Activated CD8-positive, alpha-beta T cell treated with anti-CD3 and anti-CD28 coated beads for 36 hours (primary cell): ENCODE data around the gene TEKTIP1. TPM values are rescaled to one million over a fixed set of nuclear protein-coding genes. Genes with fewer than 3 reads are reported as not detected.
A peak's percentile ranks its signal among the peaks of the same experiment; 100 is the strongest.

ENCODE experiments used
- ATAC-seq: fragments of 200-7000 bp; cut with Tn5 transposase; one replicate; pipeline ENCODE4 v1.10.0; 2021; ENCODE audit warnings: mild to moderate bottlenecking, moderate library complexity
- CTCF ChIA-PET: fragments of 350-600 bp; sonication (Branson Sonifier 250); formaldehyde crosslinking; loops from one replicate; lab custom pipeline; 2021; ENCODE audit warnings: antibody characterized with exemption; lab: Charles Lee
- POLR2A ChIA-PET: fragments of 350-600 bp; sonication (Branson Sonifier 250); formaldehyde crosslinking; loops from one replicate; lab custom pipeline; 2021; ENCODE audit warnings: antibody characterized with exemption; lab: Charles Lee
- DNase-seq: peaks from one replicate; pipeline ENCODE4 v3.0.0-alpha.2; 2020
- H3K27ac Mint-ChIP-seq: one replicate; pipeline ENCODE4 v1.8.0; 2021; ENCODE audit warnings: mild to moderate bottlenecking, mixed read lengths
- H3K27me3 Mint-ChIP-seq: one replicate; pipeline ENCODE4 v1.8.0; 2021; ENCODE audit warnings: mixed read lengths
- H3K36me3 Mint-ChIP-seq: one replicate; pipeline ENCODE4 v1.8.0; 2021; ENCODE audit warnings: low read depth, mixed read lengths
- H3K4me1 Mint-ChIP-seq: one replicate; pipeline ENCODE4 v1.8.0; 2021; ENCODE audit warnings: low read depth, mixed read lengths
- H3K4me3 Mint-ChIP-seq: one replicate; pipeline ENCODE4 v1.8.0; 2021; ENCODE audit warnings: mild to moderate bottlenecking, moderate library complexity, mixed read lengths
- H3K9me3 Mint-ChIP-seq: one replicate; pipeline ENCODE4 v1.8.0; 2021; ENCODE audit warnings: mixed read lengths
- CTCF ChIP-seq: fragments of 200-600 bp; IDR thresholded peaks from one replicate; pipeline ENCODE4 v1.8.0; 2022; ENCODE audit warnings: antibody characterized with exemption, mild to moderate bottlenecking
- intact Hi-C: fragments of 100-400 bp; cut with micrococcal nuclease; formaldehyde crosslinking; loops from one replicate; pipeline ENCODE4 v1.10.0; 2022
- total RNA-seq, 2 experiments: library from RNA; stranded (reverse); gene quantifications; one replicate each; pipeline ENCODE4 v1.2.3, GENCODE V29; 2021

TEKTIP1 gene
- total RNA-seq, 2 experiments from 2014 or later = 1.6 to 2.4 TPM

GRCh38 chr19:3556423-3556977, 17.5 kb downstream of the TEKTIP1 start:
- intact Hi-C loops = no loop called here
- Mint-ChIP-seq H3K36me3 (peaks cover 12% of the 10 kb centered on the region), H3K4me3 (peak overlapping the region; percentile 92), H3K27me3 (no peaks in the 10 kb centered on the region), H3K27ac (peak overlapping the region; percentile 79), H3K9me3 (no peaks in the 10 kb centered on the region), H3K4me1 (peaks cover 33% of the 10 kb centered on the region)
- no peak for TF ChIP-seq CTCF
- CTCF ChIA-PET = interaction anchor here (0.8 to 5.6 kb wide), 5 partner anchors 11 to 1904 kb away, joined by 3 to 56 read pairs (median 5); partner anchors contain the start of genes GIPC3 and TCF3
- peak; percentile 2 for ATAC-seq
- DNase-seq = no peak
- POLR2A ChIA-PET = interaction anchor here (0.6 to 2.2 kb wide), 12 partner anchors 8 to 421 kb away, joined by 3 to 8 read pairs (median 3); no protein-coding TSS in a partner anchor

- ChIA-PET POLR2A (interaction anchor here (0.7 to 2.2 kb wide), 11 partner anchors 9 to 140 kb away, joined by 3 to 8 read pairs (median 3); no protein-coding TSS in a partner anchor), CTCF (interaction anchor here (0.8 to 5.6 kb wide), 5 partner anchors 11 to 1905 kb away, joined by 3 to 56 read pairs (median 5); partner anchors contain the start of genes GIPC3 and TCF3)
- DNase-seq (peak; percentile 80), ATAC-seq (peak; percentile 50)
- peak overlapping the region; percentile 79 for H3K27ac Mint-ChIP-seq
- no peaks in the 10 kb centered on the region for H3K9me3 Mint-ChIP-seq
- intact Hi-C loops = no loop called here
- peaks cover 12% of the 10 kb centered on the region for H3K36me3 Mint-ChIP-seq
- peak overlapping the region; percentile 92 for H3K4me3 Mint-ChIP-seq
- TF ChIP-seq CTCF = peak; percentile 35
- peaks cover 28% of the 10 kb centered on the region for H3K4me1 Mint-ChIP-seq
- no peaks in the 10 kb centered on the region for H3K27me3 Mint-ChIP-seq
These were observed 18.0 kb downstream of the TEKTIP1 start for GRCh38 chr19:3556978-3557460.

- intact Hi-C loops = no loop called here
- H3K36me3 Mint-ChIP-seq = peaks cover 12% of the 10 kb centered on the region
- H3K27ac Mint-ChIP-seq = peak within 1 kb of the TSS; percentile 87
- H3K9me3 Mint-ChIP-seq = no peaks in the 10 kb centered on the region
- ATAC-seq (peak; percentile 91), DNase-seq (peak; percentile 96)
- H3K4me1 Mint-ChIP-seq = peaks cover 26% of the 10 kb centered on the region
- no peak for TF ChIP-seq CTCF
- no peaks in the 10 kb centered on the region for H3K27me3 Mint-ChIP-seq
- ChIA-PET CTCF (interaction anchor here (1.1 to 5.6 kb wide), 3 partner anchors 10 to 18 kb away, joined by 3 to 56 read pairs (median 5); no protein-coding TSS in a partner anchor), POLR2A (interaction anchor here (0.8 to 2.3 kb wide), 10 partner anchors 9 to 140 kb away, joined by 3 to 8 read pairs (median 3); no protein-coding TSS in a partner anchor)
- H3K4me3 Mint-ChIP-seq = peak within 1 kb of the TSS; percentile 92
These were observed 18.7 kb downstream of the TEKTIP1 start, which contains the start of gene MFSD12 for GRCh38 chr19:3557461-3558248. Gene MFSD12, minus strand, starts transcription at chr19:3557586. Its CDS starts 183 bp downstream, at chr19:3557403.

- Mint-ChIP-seq H3K36me3 (no peaks in the 10 kb centered on the region), H3K4me3 (no peak overlapping the region)
- CTCF ChIA-PET = interaction anchor here (0.6 kb wide), 1 partner anchor 1822 kb away, joined by 3 read pairs; no protein-coding TSS in a partner anchor
These were observed 24.9 kb downstream of the TEKTIP1 start for GRCh38 chr19:3563709-3564524.

More at GRCh38 chr19:3563709-3564524, 24.9 kb downstream of the TEKTIP1 start:
- Mint-ChIP-seq H3K4me1 (no peaks in the 10 kb centered on the region), H3K9me3 (no peaks in the 10 kb centered on the region), H3K27me3 (no peaks in the 10 kb centered on the region), H3K27ac (no peak overlapping the region)
- ATAC-seq (no peak), DNase-seq (no peak)
- TF ChIP-seq CTCF = no peak
- POLR2A ChIA-PET = no interaction called here
- intact Hi-C loops = no loop called here
